ENCODE results near the gene RAB35. TPM values are rescaled to one million over a fixed set of nuclear protein-coding genes. Genes with fewer than 3 reads are reported as not detected.
A peak's percentile ranks its signal among the peaks of the same experiment; 100 is the strongest.

RAB35 gene
- total RNA-seq, 1 experiment from 2014 or later, result 35.9 TPM

GRCh38 chr12:120134307-120134980, 17.9 kb upstream of the RAB35 start:
- DNase-seq (ENCODE audit: extremely low read depth, low read depth), result no peak

- no peak for DNase-seq (ENCODE audit: extremely low read depth, low read depth)
These were observed 16.4 kb upstream of the RAB35 start for GRCh38 chr12:120132863-120133385.

GRCh38 chr12:120132054-120132836, 15.7 kb upstream of the RAB35 start:
- DNase-seq (ENCODE audit: extremely low read depth, low read depth), result no peak

GRCh38 chr12:120131116-120131515, 14.6 kb upstream of the RAB35 start:
- DNase-seq (ENCODE audit: extremely low read depth, low read depth), result no peak

- DNase-seq (ENCODE audit: extremely low read depth, low read depth), result no peak
These were observed 13.5 kb upstream of the RAB35 start for GRCh38 chr12:120130011-120130410.

- DNase-seq (ENCODE audit: extremely low read depth, low read depth), result no peak
These were observed 10.1 kb upstream of the RAB35 start for GRCh38 chr12:120126635-120127005.

- no peak for DNase-seq (ENCODE audit: extremely low read depth, low read depth)
These were observed 9.5 kb upstream of the RAB35 start for GRCh38 chr12:120125792-120126634.

GRCh38 chr12:120125029-120125428, 8.5 kb upstream of the RAB35 start:
- no peak for DNase-seq (ENCODE audit: extremely low read depth, low read depth)

- DNase-seq (ENCODE audit: extremely low read depth, low read depth), result no peak
These were observed 5.3 kb upstream of the RAB35 start for GRCh38 chr12:120121766-120122293.

GRCh38 chr12:120121343-120121742, 4.8 kb upstream of the RAB35 start:
- no peak for DNase-seq (ENCODE audit: extremely low read depth, low read depth)

GRCh38 chr12:120119271-120119973, 2.9 kb upstream of the RAB35 start:
- DNase-seq (ENCODE audit: extremely low read depth, low read depth), result peak; percentile 16

GRCh38 chr12:120118321-120119061, 1.9 kb upstream of the RAB35 start:
- DNase-seq (ENCODE audit: extremely low read depth, low read depth), result peak; percentile 33

GRCh38 chr12:120117961-120118320, 1.4 kb upstream of the RAB35 start:
- no peak for DNase-seq (ENCODE audit: extremely low read depth, low read depth)

GRCh38 chr12:120116792-120117651, 469 bp upstream of the RAB35 start:
- DNase-seq (ENCODE audit: extremely low read depth, low read depth), result peak; percentile 94

- DNase-seq (ENCODE audit: extremely low read depth, low read depth), result peak; percentile 21
These were observed 687 bp downstream of the RAB35 start for GRCh38 chr12:120115692-120116440.

- DNase-seq (ENCODE audit: extremely low read depth, low read depth), result no peak
These were observed 1.5 kb downstream of the RAB35 start for GRCh38 chr12:120115066-120115465.

GRCh38 chr12:120110550-120111501, 5.7 kb downstream of the RAB35 start:
- no peak for DNase-seq (ENCODE audit: extremely low read depth, low read depth)
